Parathyroid adenoma (tissue), 2 donors: Measurements from ENCODE around the gene TSEN15.

ENCODE experiments used
- H2AFZ ChIP-seq: fragments of 300-600 bp; sonication (generic); one replicate; pipeline ENCODE4 v1.7.0; 2017; ENCODE audit warnings: antibody characterized with exemption, mild to moderate bottlenecking
- H3K27ac ChIP-seq: fragments of 300-600 bp; sonication (generic); one replicate; pipeline ENCODE4 v1.7.0; 2017
- H3K27me3 ChIP-seq: fragments of 300-600 bp; sonication (generic); one replicate; pipeline ENCODE4 v1.7.0; 2017; ENCODE audit warnings: low read length; ENCODE audit not compliant: control insufficient read depth, insufficient read depth
- H3K36me3 ChIP-seq: fragments of 300-600 bp; sonication (generic); one replicate; pipeline ENCODE4 v1.7.0; 2017; ENCODE audit warnings: low read length; ENCODE audit not compliant: control insufficient read depth, insufficient read depth
- H3K4me1 ChIP-seq: fragments of 300-600 bp; sonication (generic); one replicate; pipeline ENCODE4 v1.7.0; 2017; ENCODE audit warnings: control low read depth
- H3K4me2 ChIP-seq: fragments of 300-600 bp; sonication (generic); one replicate; pipeline ENCODE4 v1.7.0; 2017; ENCODE audit warnings: low read length
- H3K4me3 ChIP-seq: fragments of 300-600 bp; sonication (generic); one replicate; pipeline ENCODE4 v1.7.0; 2017; ENCODE audit warnings: low read depth, low read length
- H3K79me2 ChIP-seq: fragments of 300-600 bp; sonication (generic); one replicate; pipeline ENCODE4 v1.7.0; 2017; ENCODE audit warnings: control low read depth
- H3K9ac ChIP-seq: fragments of 300-600 bp; sonication (generic); one replicate; pipeline ENCODE4 v1.7.0; 2017; ENCODE audit warnings: mild to moderate bottlenecking
- H3K9me3 ChIP-seq: fragments of 300-600 bp; sonication (generic); one replicate; pipeline ENCODE4 v1.7.0; 2017; ENCODE audit warnings: low read length; ENCODE audit not compliant: control insufficient read depth
- TF ChIP-seq, protein P1 (sequence below): fragments of 300-600 bp; sonication (generic); IDR thresholded peaks from one replicate; pipeline ENCODE4 v1.7.0; 2017; ENCODE audit warnings: antibody characterized with exemption, mild to moderate bottlenecking
- donor health status: primary hyperparathyroidism.

The TSEN15 gene

DNA sequence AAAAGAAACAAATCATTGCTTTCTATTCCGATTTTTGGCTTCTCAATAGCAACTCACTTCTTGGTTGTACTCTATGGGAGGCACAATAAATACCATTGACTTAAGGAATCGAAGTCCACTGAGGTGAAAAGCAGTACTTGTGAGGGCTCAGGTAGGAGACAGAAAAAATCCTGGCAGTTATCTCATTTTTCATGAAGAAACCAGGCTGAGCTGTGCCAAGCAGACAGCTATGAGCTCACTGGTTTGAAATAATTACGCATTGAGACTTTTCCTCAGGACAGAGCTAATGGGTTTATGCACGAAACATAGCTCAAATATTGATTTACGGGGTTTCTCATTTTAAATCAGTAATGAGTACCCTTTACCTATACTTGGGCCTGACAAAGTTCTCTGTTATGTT, 32.5 kb upstream of the TSEN15 start:
- Histone ChIP-seq H3K36me3 (no peaks in the 10 kb centered on the region), H2AFZ (no peak overlapping the region), H3K27me3 (no peaks in the 10 kb centered on the region), H3K9ac (no peak overlapping the region), H3K4me1 (no peaks in the 10 kb centered on the region), H3K4me2 (no peak overlapping the region), H3K9me3 (no peaks in the 10 kb centered on the region), H3K27ac (no peak overlapping the region), H3K79me2 (no peaks in the 10 kb centered on the region), H3K4me3 (no peak overlapping the region)
- TF ChIP-seq, protein P1, sequence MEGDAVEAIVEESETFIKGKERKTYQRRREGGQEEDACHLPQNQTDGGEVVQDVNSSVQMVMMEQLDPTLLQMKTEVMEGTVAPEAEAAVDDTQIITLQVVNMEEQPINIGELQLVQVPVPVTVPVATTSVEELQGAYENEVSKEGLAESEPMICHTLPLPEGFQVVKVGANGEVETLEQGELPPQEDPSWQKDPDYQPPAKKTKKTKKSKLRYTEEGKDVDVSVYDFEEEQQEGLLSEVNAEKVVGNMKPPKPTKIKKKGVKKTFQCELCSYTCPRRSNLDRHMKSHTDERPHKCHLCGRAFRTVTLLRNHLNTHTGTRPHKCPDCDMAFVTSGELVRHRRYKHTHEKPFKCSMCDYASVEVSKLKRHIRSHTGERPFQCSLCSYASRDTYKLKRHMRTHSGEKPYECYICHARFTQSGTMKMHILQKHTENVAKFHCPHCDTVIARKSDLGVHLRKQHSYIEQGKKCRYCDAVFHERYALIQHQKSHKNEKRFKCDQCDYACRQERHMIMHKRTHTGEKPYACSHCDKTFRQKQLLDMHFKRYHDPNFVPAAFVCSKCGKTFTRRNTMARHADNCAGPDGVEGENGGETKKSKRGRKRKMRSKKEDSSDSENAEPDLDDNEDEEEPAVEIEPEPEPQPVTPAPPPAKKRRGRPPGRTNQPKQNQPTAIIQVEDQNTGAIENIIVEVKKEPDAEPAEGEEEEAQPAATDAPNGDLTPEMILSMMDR, result no peak

DNA sequence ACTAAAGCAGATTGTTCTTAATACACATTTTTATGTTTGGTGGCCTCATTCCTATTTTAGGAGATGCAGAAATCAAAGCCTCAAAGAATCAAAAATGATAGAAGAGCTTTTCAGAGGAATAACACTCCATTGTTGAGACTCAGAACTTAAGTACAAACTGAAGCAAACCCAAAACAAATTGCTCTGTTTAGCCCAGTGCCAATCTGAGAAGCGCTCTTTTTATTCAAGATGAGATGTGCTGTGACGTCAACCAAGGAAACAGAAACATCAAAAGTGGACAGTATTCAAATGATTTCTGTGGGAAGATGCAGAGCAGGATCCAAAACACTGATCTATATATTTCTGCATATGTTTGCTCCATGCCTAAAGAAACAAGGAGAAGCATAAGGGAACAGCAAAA, 32.0 kb upstream of the TSEN15 start:
- no peak overlapping the region for H3K9ac ChIP-seq
- no peak overlapping the region for H3K27ac ChIP-seq
- H3K4me1 ChIP-seq, result no peaks in the 10 kb centered on the region

DNA sequence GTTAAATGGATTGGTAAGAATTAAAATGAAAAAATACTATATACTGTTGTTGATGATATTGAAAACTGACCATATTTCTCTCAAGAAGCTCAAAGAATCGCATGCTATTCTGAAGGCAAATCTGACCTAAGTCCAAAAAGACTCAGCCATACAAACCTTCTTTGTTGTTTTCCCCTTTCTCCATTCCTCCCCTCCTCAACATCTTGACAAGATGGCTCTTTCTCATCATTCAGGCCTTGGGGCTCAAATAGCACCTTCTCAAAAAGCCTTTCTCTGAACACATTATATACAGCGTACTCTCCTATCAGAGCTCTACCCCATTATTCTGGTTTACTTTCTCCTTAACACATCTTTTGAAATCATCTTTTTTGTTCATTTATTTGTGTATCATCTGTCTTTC, 31.2 kb upstream of the TSEN15 start:
- Histone ChIP-seq H3K4me1 (peaks cover 3% of the 10 kb centered on the region), H3K79me2 (no peaks in the 10 kb centered on the region), H3K4me3 (no peak overlapping the region), H3K4me2 (no peak overlapping the region), H3K9me3 (no peaks in the 10 kb centered on the region), H2AFZ (no peak overlapping the region), H3K36me3 (no peaks in the 10 kb centered on the region), H3K27me3 (no peaks in the 10 kb centered on the region), H3K9ac (no peak overlapping the region), H3K27ac (no peak overlapping the region)
- TF ChIP-seq, protein P1, result no peak

More for the DNA sequence above, 32.0 kb upstream of the TSEN15 start:
- Histone ChIP-seq H3K36me3 (no peaks in the 10 kb centered on the region), H3K4me3 (no peak overlapping the region), H3K9me3 (no peaks in the 10 kb centered on the region), H3K27me3 (no peaks in the 10 kb centered on the region), H3K79me2 (no peaks in the 10 kb centered on the region), H3K4me2 (no peak overlapping the region), H2AFZ (no peak overlapping the region)
- TF ChIP-seq, protein P1, result no peak

DNA sequence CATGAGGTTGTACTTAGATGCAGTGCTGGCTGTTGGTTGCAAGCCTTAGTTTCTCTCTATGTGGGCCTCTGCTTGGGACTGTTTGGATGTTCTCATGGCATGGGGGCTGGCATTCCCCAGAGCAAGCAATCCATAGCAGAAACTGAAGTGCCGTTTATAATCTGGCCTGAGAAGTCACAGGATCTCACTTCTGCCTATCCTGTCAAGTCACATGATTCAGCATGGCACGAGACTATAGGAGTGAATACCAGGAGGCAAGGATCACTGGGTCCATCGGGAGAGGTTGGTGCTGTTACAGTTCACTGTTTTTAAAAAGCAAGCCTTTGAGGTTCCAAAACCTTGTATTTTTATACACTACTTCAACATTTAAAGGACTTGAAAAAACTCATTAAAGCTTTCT, 30.7 kb upstream of the TSEN15 start:
- Histone ChIP-seq H3K36me3 (no peaks in the 10 kb centered on the region), H3K9ac (no peak overlapping the region), H3K27ac (no peak overlapping the region), H3K9me3 (no peaks in the 10 kb centered on the region), H3K4me3 (no peak overlapping the region), H2AFZ (no peak overlapping the region), H3K4me1 (peaks cover 8% of the 10 kb centered on the region), H3K4me2 (no peak overlapping the region), H3K27me3 (no peaks in the 10 kb centered on the region), H3K79me2 (no peaks in the 10 kb centered on the region)
- TF ChIP-seq, protein P1, result no peak

DNA sequence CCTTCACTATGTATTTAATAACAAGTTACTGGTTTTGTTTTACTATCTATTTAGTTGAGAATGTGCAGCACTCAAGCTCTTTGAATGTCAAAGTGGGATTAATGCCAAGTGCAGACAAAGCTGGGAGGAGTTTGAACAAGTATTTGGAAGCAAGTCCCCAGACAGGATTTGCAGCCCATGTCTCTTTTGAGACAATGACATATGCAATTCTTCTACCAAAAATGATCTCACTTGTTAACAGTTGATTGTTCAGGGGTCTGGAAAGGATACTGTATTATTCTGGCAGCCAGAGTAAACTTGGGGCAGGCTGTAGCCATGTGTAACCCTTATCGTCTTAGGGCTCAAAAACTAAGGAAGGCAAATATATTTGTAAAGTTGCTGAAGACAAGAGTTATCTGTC, 29.8 kb upstream of the TSEN15 start:
- Histone ChIP-seq H3K27me3 (no peaks in the 10 kb centered on the region), H3K36me3 (no peaks in the 10 kb centered on the region), H2AFZ (no peak overlapping the region), H3K79me2 (no peaks in the 10 kb centered on the region), H3K4me2 (no peak overlapping the region), H3K9me3 (no peaks in the 10 kb centered on the region), H3K4me1 (peaks cover 9% of the 10 kb centered on the region), H3K9ac (no peak overlapping the region), H3K4me3 (no peak overlapping the region), H3K27ac (no peak overlapping the region)
- TF ChIP-seq, protein P1, result no peak
